Neuron (in vitro differentiated cells): ENCODE data around the gene MGME1.

Source experiments
- H2AFZ ChIP-seq: one replicate; pipeline ENCODE4 v1.6.1; 2013; ENCODE audit warnings: low read depth, mild to moderate bottlenecking, inconsistent platforms, low read length, moderate library complexity
- H3K27me3 ChIP-seq: one replicate; pipeline ENCODE4 v1.6.1; 2013; ENCODE audit warnings: low read length; ENCODE audit not compliant: insufficient read depth
- H3K36me3 ChIP-seq: one replicate; pipeline ENCODE4 v1.6.1; 2013; ENCODE audit warnings: low read length; ENCODE audit not compliant: insufficient read depth
- H3K4me1 ChIP-seq: one replicate; pipeline ENCODE4 v1.6.1; 2013; ENCODE audit warnings: low read length; ENCODE audit not compliant: insufficient read depth
- H3K4me3 ChIP-seq: 2 replicates; pipeline ENCODE4 v1.5.1; 2013; ENCODE audit warnings: mild to moderate bottlenecking, low read length, moderate library complexity
- H3K9me3 ChIP-seq: one replicate; pipeline ENCODE4 v1.6.1; 2013; ENCODE audit warnings: low read length

The MGME1 gene

DNA sequence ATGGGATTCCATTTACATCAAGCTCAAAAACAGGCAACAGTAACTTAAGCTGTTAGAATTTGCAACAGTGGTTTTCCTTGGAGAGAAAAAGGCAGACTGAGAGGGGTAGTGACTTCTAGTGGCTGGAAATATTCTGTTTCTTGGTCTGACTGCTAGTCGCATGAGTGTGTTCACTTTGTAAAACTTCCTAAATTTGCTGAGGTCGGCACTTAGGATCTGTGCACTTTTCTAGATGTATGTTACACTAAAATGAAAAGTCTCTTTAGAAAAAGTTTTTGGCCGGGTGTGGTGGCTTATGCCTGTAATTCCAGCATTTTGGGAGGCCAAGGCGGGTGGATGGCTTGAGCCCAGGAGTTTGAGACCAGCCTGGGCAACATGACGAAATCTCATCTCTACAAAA lies 70.2 kb downstream of the MGME1 start:
- H3K36me3 ChIP-seq = no peaks in the 10 kb centered on the region
- H3K27me3 ChIP-seq = peaks cover 27% of the 10 kb centered on the region
- H2AFZ ChIP-seq = no peak overlapping the region
- H3K4me3 ChIP-seq = no peak overlapping the region
- H3K9me3 ChIP-seq = no peaks in the 10 kb centered on the region
- no peaks in the 10 kb centered on the region for H3K4me1 ChIP-seq
